Vagina (tissue), 2 donors: ENCODE measurements around the gene TBC1D22A.

Source experiments
- POLR2A ChIP-seq, 2 donors: fragments of 450-650 bp; IDR thresholded peaks; one replicate each; pipeline ENCODE4 v1.6.1; 2017; ENCODE audit warnings: antibody characterized with exemption in 2 of 2, mild to moderate bottlenecking in 2 of 2, moderate library complexity in 2 of 2
- TF ChIP-seq, protein P1 (sequence below), 3 experiments: fragments of 450-650 bp in 2 of 3; fragments of 200-600 bp in 1 of 3; sonication (generic) in 1 of 3; IDR thresholded peaks; one replicate each; pipeline ENCODE4 v1.5.1; 2017 to 2019; ENCODE audit warnings: antibody characterized with exemption in 3 of 3, mild to moderate bottlenecking in 2 of 3, moderate library complexity in 2 of 3

- TF ChIP-seq POLR2A (IDR thresholded peaks at IDR 0.05) = no peak
- TF ChIP-seq, protein P1, sequence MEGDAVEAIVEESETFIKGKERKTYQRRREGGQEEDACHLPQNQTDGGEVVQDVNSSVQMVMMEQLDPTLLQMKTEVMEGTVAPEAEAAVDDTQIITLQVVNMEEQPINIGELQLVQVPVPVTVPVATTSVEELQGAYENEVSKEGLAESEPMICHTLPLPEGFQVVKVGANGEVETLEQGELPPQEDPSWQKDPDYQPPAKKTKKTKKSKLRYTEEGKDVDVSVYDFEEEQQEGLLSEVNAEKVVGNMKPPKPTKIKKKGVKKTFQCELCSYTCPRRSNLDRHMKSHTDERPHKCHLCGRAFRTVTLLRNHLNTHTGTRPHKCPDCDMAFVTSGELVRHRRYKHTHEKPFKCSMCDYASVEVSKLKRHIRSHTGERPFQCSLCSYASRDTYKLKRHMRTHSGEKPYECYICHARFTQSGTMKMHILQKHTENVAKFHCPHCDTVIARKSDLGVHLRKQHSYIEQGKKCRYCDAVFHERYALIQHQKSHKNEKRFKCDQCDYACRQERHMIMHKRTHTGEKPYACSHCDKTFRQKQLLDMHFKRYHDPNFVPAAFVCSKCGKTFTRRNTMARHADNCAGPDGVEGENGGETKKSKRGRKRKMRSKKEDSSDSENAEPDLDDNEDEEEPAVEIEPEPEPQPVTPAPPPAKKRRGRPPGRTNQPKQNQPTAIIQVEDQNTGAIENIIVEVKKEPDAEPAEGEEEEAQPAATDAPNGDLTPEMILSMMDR (IDR thresholded peaks at IDR 0.05) = no peak
Measured at GRCh38 chr22:46755525-46755924, 6.9 kb upstream of the TBC1D22A start.
